ENCODE data around the gene LAD1. TPM values are rescaled to one million over a fixed set of nuclear protein-coding genes. Genes with fewer than 3 reads are reported as not detected.

The LAD1 gene
- total and polyA plus RNA-seq, 2 donors = 12.6 to 14.6 TPM

DNA sequence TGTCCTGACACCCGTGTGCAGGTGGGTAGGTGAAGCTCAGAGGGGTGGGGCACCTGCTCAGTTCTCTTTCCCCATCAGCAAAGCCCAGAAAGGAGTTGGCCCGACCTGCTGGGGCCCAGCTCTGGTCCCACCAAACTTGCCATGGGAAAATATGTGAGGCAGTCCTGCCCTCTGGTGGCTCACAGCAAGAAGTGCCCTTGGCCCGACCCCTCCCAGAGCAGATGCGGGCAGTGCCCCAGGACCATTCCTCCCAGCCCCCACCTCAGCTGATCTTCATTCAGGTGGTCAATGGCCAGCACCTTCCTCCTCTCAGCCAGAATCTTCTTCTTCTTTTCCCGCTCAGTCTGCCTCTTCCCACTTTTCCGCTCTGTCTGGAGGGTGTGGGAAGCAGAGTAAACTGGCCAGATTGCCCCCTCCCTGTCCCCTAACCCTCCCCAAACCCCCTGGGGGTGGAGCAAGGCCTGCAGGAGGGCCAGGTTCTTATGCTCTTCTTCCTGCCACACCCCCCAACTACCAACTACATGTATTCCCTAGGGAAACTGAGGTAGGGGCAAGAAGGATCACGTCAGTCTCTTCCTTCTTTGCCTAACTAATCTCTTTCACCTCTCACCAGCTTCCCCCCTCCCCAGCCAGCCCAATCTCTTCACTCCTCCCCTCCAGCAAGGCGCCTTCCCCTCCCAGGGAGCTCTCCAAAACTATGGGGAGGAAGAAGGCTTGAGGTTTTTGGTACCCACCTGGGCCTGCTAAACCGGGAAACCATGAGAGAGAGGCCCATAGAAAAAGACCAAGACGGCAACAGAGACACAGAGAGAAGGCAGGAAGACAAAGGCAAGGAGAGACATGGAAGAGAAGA is 37.2 kb downstream of the LAD1 start:
- DNase-seq (ENCODE audit: extremely low spot score) = no peak
- Histone ChIP-seq H3K4me1 (ENCODE audit: insufficient read depth) (no peaks in the 10 kb centered on the region), H3K27ac (ENCODE audit: low read depth) (no peak overlapping the region), H3K4me3 (ENCODE audit: low read depth, low read length) (no peak overlapping the region), H3K36me3 (ENCODE audit: insufficient read depth) (no peaks in the 10 kb centered on the region)
- WGBS = 58% methylated on average over 10 of the region's 10 CpGs

- no peak overlapping the region for H3K4me3 ChIP-seq (ENCODE audit: low read depth, low read length)
- no peak for DNase-seq (ENCODE audit: extremely low spot score)
- no peaks in the 10 kb centered on the region for H3K4me1 ChIP-seq (ENCODE audit: insufficient read depth)
- no peaks in the 10 kb centered on the region for H3K36me3 ChIP-seq (ENCODE audit: insufficient read depth)
- H3K27ac ChIP-seq (ENCODE audit: low read depth) = no peak overlapping the region
- 86% methylated on average over 15 of the region's 15 CpGs for WGBS
These were observed 38.0 kb downstream of the LAD1 start for GRCh38 chr1:201360901-201361651.

GRCh38 chr1:201360486-201360885 is 38.6 kb downstream of the LAD1 start:
- no peaks in the 10 kb centered on the region for H3K4me1 ChIP-seq (ENCODE audit: insufficient read depth)
- no peak overlapping the region for H3K27ac ChIP-seq (ENCODE audit: low read depth)
- 85% methylated on average over 7 of the region's 7 CpGs for WGBS
- no peak for DNase-seq (ENCODE audit: extremely low spot score)
- no peaks in the 10 kb centered on the region for H3K36me3 ChIP-seq (ENCODE audit: insufficient read depth)
- no peak overlapping the region for H3K4me3 ChIP-seq (ENCODE audit: low read depth, low read length)

DNA sequence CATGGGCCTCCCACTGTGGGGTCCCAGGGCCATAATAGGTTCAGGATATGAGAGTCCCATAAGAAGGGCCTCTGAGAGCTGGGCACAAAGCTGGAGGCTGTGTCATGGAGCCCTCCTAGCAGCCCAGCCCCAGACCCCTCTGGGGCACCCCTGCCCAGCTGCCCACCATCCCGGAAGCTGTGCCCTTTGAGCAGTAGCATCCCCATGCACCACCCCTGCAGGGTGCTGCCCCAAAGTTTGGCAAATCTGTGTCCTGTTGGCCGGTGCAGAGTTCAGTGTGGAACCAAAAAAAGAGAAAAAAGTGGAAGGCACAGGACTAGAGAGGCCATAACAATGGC is 39.3 kb downstream of the LAD1 start:
- no peak for DNase-seq (ENCODE audit: extremely low spot score)
- Histone ChIP-seq H3K27ac (ENCODE audit: low read depth) (no peak overlapping the region), H3K4me1 (ENCODE audit: insufficient read depth) (no peaks in the 10 kb centered on the region), H3K36me3 (ENCODE audit: insufficient read depth) (no peaks in the 10 kb centered on the region), H3K4me3 (ENCODE audit: low read depth, low read length) (no peak overlapping the region)
- 93% methylated on average over 2 of the region's 2 CpGs for WGBS

DNA sequence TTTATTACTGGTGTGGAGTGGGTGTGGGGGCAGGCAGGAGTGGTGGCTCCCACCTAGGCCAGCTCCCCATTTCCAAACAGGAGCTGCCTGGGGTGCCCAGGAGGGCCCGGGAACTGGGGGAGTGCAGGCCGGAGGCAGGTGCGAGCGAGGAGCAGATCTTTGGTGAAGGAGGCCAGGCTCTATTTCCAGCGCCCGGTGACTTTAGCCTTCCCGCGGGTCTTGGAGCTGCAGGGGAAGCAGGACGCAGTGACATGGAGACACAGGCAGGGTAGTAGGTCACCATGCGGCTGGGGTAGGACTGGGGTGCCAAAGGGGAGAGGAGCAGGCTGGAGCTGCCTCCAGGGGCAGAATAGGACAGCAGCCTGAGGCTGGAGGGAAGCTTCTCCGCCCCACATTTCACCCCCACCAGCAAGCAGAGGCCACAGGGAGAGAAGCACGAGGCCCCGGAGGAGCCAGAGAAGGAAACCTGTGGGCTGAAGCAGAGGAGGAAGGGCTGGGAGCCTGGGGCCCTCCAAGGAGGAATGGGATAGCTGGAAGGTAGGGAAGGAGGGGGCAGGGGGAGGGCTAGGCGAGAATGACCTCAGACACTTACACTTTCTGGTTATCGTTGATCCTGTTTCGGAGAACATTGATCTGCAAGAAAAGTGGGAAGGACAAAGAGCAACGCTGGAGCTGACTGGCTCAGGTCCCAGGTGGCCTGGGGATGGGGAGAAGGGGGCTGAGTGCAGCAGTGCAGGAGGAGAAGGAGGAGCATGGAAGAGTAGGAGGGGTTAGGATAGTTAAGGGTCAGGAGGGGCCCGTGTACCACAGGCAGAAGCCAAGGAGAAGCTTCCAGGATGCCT is 39.9 kb downstream of the LAD1 start:
- Histone ChIP-seq H3K4me3 (ENCODE audit: low read depth, low read length) (no peak overlapping the region), H3K27ac (ENCODE audit: low read depth) (no peak overlapping the region), H3K36me3 (ENCODE audit: insufficient read depth) (no peaks in the 10 kb centered on the region), H3K4me1 (ENCODE audit: insufficient read depth) (no peaks in the 10 kb centered on the region)
- 73% methylated on average over 18 of the region's 18 CpGs for WGBS
- no peak for DNase-seq (ENCODE audit: extremely low spot score)

DNA sequence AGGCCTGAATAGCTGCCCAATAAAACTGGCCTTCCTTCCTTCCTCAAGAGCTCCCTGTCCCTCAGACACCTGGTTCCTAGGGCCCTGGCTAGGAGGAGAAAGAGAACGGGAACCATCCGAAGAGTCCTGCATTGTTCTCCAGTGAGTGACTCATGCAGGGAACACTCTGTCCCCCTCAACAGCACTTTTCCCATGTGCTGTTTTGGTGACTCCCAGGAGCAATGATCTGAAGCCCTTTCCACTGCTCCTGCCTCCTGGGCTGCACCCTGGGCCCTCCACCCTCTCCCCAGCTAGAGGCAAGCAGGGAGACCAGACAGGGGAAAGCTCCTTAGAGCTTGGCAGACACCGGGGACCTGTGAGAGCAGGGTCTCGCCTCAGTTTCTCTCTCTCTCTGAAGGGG is 40.5 kb downstream of the LAD1 start:
- DNase-seq (ENCODE audit: extremely low spot score) = no peak
- Histone ChIP-seq H3K27ac (ENCODE audit: low read depth) (no peak overlapping the region), H3K4me1 (ENCODE audit: insufficient read depth) (no peaks in the 10 kb centered on the region), H3K36me3 (ENCODE audit: insufficient read depth) (no peaks in the 10 kb centered on the region), H3K4me3 (ENCODE audit: low read depth, low read length) (no peak overlapping the region)
- 90% methylated on average over 4 of the region's 4 CpGs for WGBS

DNA sequence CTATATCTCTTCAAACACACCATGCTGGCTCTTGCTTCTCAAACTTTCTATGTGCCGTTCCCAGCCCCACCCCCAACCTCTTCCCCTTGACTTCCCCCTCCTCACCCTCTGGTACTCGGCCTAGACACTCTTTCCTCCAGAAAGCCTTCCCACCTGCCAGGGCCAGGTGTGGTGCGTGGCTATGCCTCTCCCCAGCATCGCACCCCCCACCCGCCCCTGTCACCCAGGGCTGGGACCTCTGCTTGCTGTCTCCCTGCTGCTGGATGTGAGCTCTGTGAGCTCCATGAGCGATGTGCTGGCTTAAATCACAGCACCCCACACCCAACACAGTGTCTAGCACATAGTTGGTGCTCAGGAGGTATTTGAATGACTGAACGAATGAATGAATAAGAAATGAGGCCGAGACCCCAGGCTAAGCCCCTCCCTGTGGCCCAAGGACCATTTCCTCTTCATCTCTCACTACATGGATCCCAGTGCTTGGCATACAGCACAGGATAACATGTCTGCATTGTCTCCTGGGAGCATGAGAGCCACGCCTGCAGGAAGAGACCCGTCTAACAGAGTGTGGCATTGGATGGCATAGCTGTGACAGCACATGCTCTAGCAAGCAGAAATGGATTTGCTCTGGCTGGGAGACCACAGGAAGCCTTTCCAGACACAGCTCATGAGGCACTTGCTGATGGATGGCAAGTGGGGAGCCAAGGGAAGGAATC is 41.3 kb downstream of the LAD1 start:
- H3K4me3 ChIP-seq (ENCODE audit: low read depth, low read length) = no peak overlapping the region
- no peaks in the 10 kb centered on the region for H3K4me1 ChIP-seq (ENCODE audit: insufficient read depth)
- 77% methylated on average over 10 of the region's 10 CpGs for WGBS
- no peaks in the 10 kb centered on the region for H3K36me3 ChIP-seq (ENCODE audit: insufficient read depth)
- DNase-seq (ENCODE audit: extremely low spot score) = no peak
- H3K27ac ChIP-seq (ENCODE audit: low read depth) = no peak overlapping the region

DNA sequence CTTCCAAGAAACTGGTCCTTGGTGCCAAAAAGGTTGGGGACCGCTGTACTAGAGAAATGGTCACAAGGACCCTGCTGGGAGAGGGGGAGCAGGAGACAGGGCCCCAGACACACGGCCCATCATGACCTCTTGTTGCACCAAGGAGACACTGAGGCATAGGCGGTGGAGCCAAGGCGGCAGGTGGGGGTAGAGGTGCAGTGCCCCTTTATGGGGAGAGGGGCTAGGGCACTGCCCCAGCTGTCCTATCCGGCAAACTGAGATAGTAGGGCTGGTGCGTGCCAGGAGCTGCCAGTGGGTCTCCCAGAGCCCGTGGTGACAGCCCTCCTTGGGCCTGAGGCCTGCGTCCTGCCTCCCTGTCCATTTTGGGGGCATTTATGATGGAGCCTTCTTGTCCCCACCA is 41.9 kb downstream of the LAD1 start:
- 94% methylated on average over 8 of the region's 8 CpGs for WGBS
- no peaks in the 10 kb centered on the region for H3K4me1 ChIP-seq (ENCODE audit: insufficient read depth)
- H3K4me3 ChIP-seq (ENCODE audit: low read depth, low read length) = no peak overlapping the region
- DNase-seq (ENCODE audit: extremely low spot score) = no peak
- H3K27ac ChIP-seq (ENCODE audit: low read depth) = no peak overlapping the region
- H3K36me3 ChIP-seq (ENCODE audit: insufficient read depth) = no peaks in the 10 kb centered on the region

- 83% methylated on average over 11 of the region's 11 CpGs for WGBS
- Histone ChIP-seq H3K4me3 (ENCODE audit: low read depth, low read length) (no peak overlapping the region), H3K4me1 (ENCODE audit: insufficient read depth) (no peaks in the 10 kb centered on the region), H3K27ac (ENCODE audit: low read depth) (no peak overlapping the region), H3K36me3 (ENCODE audit: insufficient read depth) (no peaks in the 10 kb centered on the region)
- DNase-seq (ENCODE audit: extremely low spot score) = no peak
These were observed 42.4 kb downstream of the LAD1 start for GRCh38 chr1:201356701-201357100.

DNA sequence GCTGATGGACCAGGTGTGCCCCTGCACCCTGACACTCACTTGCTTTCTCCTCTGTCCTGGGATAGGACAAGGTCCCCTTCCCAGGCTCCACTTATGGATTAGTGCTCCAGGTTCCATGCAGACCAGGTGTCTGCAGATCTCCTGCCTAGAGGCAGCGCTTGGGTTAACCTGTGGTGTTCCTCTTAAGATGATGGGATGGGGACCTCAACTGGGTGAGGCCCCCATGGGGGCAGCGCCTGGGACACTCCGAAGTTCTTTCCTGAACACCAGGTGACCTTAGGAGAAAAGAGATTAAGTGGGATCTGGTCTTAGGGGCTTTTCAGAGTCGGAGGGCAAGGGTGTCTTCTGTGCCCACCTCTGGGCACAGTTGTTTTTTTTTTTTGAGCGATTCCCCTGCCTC is 42.9 kb downstream of the LAD1 start:
- WGBS = 91% methylated on average over 5 of the region's 5 CpGs
- no peaks in the 10 kb centered on the region for H3K36me3 ChIP-seq (ENCODE audit: insufficient read depth)
- DNase-seq (ENCODE audit: extremely low spot score) = no peak
- no peak overlapping the region for H3K4me3 ChIP-seq (ENCODE audit: low read depth, low read length)
- H3K4me1 ChIP-seq (ENCODE audit: insufficient read depth) = no peaks in the 10 kb centered on the region
- no peak overlapping the region for H3K27ac ChIP-seq (ENCODE audit: low read depth)

- no peak for DNase-seq (ENCODE audit: extremely low spot score)
- no peak overlapping the region for H3K27ac ChIP-seq (ENCODE audit: low read depth)
- 89% methylated on average over 7 of the region's 7 CpGs for WGBS
- H3K4me3 ChIP-seq (ENCODE audit: low read depth, low read length) = no peak overlapping the region
- H3K4me1 ChIP-seq (ENCODE audit: insufficient read depth) = no peaks in the 10 kb centered on the region
- no peaks in the 10 kb centered on the region for H3K36me3 ChIP-seq (ENCODE audit: insufficient read depth)
These were observed 43.7 kb downstream of the LAD1 start for GRCh38 chr1:201355471-201355870.

DNA sequence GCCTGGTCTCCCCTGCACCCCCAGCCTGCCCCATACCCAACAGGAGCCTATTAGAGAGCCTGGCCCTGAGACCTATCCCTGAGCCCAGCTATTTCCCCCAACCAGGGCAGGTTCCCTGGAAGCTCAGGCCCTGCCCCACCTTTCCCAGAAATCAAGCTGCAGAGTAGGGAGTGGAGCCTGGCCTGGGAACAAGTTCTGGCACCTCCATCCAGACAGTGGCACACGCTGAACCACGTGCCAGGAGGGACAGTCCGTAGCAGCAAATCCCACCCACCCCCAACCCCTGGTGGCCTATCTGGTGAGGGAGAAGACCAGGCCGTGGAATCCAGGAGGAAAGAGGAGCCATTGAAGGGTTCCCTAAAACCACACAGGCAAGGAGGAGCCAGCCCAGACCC is 44.2 kb downstream of the LAD1 start:
- no peak overlapping the region for H3K4me3 ChIP-seq (ENCODE audit: low read depth, low read length)
- no peak for DNase-seq (ENCODE audit: extremely low spot score)
- no peaks in the 10 kb centered on the region for H3K36me3 ChIP-seq (ENCODE audit: insufficient read depth)
- no peak overlapping the region for H3K27ac ChIP-seq (ENCODE audit: low read depth)
- 35% methylated on average over 4 of the region's 4 CpGs for WGBS
- H3K4me1 ChIP-seq (ENCODE audit: insufficient read depth) = no peaks in the 10 kb centered on the region

DNA sequence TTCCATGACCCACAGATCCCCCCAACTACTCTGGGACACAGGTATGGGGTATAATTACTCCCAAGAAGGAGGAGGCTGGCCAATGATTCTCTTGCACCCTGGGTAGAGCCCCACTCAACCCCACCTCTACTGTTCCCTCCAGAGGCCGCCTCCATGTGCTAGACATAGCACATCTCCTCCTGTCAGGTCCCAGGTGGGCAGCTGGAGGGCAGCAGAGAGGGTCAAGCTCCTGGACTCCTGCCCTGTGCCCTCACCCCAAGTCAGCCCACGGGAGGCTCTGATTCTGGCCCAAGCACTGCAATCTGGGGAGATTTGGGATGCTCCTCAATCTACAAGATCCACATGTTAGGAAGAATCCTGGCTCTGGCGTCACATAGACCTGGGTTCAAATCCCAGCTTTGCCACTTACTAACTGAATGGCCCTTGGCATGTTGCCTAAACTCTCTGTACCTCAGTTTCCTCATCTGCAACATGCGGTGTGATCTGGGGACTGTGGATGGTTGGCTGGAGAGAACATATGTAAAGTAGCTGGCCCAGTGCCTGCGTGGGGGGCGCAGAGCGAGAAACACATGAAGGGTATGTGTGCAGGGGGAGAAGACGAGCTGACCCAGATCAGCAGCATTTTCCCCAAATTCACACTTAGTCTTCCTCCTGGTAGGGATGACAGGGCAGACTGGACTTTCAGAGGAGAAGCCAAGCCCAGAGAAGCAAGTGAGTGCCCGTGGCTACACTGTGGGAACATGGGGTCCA is 44.8 kb downstream of the LAD1 start:
- no peak overlapping the region for H3K4me3 ChIP-seq (ENCODE audit: low read depth, low read length)
- no peak for DNase-seq (ENCODE audit: extremely low spot score)
- no peaks in the 10 kb centered on the region for H3K4me1 ChIP-seq (ENCODE audit: insufficient read depth)
- no peaks in the 10 kb centered on the region for H3K36me3 ChIP-seq (ENCODE audit: insufficient read depth)
- H3K27ac ChIP-seq (ENCODE audit: low read depth) = no peak overlapping the region
- WGBS = 89% methylated on average over 9 of the region's 9 CpGs

Data from urinary bladder (tissue), 4 donors.